HEK293 (cell line): ENCODE results near the gene CEBPA.

Experiments
- CTCF ChIP-seq: fragments of 450-650 bp; formaldehyde crosslinking; IDR thresholded peaks from 2 replicates; pipeline ENCODE4 v1.5.1; 2016; ENCODE audit warnings: missing biosample characterization, missing genetic modification characterization
- ZNF112 ChIP-seq: fragments of 450-650 bp; formaldehyde crosslinking; IDR thresholded peaks from 2 replicates; pipeline ENCODE4 v1.5.0; 2017; ENCODE audit warnings: missing biosample characterization, missing genetic modification characterization
- ZNF140 ChIP-seq: fragments of 450-650 bp; formaldehyde crosslinking; IDR thresholded peaks from 2 replicates; pipeline ENCODE4 v1.5.1; 2016; ENCODE audit warnings: missing biosample characterization, missing genetic modification characterization
- ZNF302 ChIP-seq: fragments of 450-650 bp; formaldehyde crosslinking; IDR thresholded peaks from 2 replicates; pipeline ENCODE4 v1.5.1; 2016; ENCODE audit warnings: missing biosample characterization, missing genetic modification characterization, low read depth
- ZNF311 ChIP-seq: fragments of 450-650 bp; formaldehyde crosslinking; IDR thresholded peaks from 2 replicates; pipeline ENCODE4 v1.5.1; 2017; ENCODE audit warnings: missing biosample characterization, missing genetic modification characterization, borderline replicate concordance
- ZNF354C ChIP-seq: fragments of 450-650 bp; formaldehyde crosslinking; IDR thresholded peaks from 2 replicates; pipeline ENCODE4 v1.5.1; 2016; ENCODE audit warnings: missing biosample characterization, missing genetic modification characterization, low read depth, borderline replicate concordance
- ZNF549 ChIP-seq: fragments of 450-650 bp; IDR thresholded peaks from 2 replicates; pipeline ENCODE4 v1.5.1; 2018; ENCODE audit warnings: missing biosample characterization, missing genetic modification characterization, mild to moderate bottlenecking, inconsistent platforms, moderate library complexity
- ZSCAN16 ChIP-seq: fragments of 450-650 bp; formaldehyde crosslinking; IDR thresholded peaks from 2 replicates; pipeline ENCODE4 v1.5.1; 2016; ENCODE audit warnings: missing biosample characterization, missing genetic modification characterization

GRCh38 chr19:33269016-33269415 is 33.3 kb downstream of the CEBPA start:
- no peak for TF ChIP-seq ZNF354C (tag by site-specific recombination)
- TF ChIP-seq ZNF302 (tag by site-specific recombination) = no peak
- TF ChIP-seq ZNF140 = no peak
- no peak for TF ChIP-seq CTCF (tag by site-specific recombination)
- no peak for TF ChIP-seq ZSCAN16
- TF ChIP-seq ZNF549 (tag by site-specific recombination) = no peak
- no peak for TF ChIP-seq ZNF311 (tag by site-specific recombination)
- TF ChIP-seq ZNF112 = no peak
